GM12878 (cell line): ENCODE measurements around the gene STXBP3. TPM values are rescaled to one million over a fixed set of nuclear protein-coding genes. Genes with fewer than 3 reads are reported as not detected.

ENCODE experiments used
- ATAC-seq: fragments of 200-7000 bp; cut with Tn5 transposase; 3 replicates; pipeline ENCODE4 v1.9.1; 2020; ENCODE audit warnings: mild to moderate bottlenecking, moderate library complexity
- BruUV-seq: library from RNA; stranded (reverse); fragments of 400-500 nt; replicated peaks from 2 replicates; lab custom pipeline; 2021; lab: Mats Ljungman, UMichigan
- CTCF ChIA-PET: fragments of 300-600 bp; sonication (Branson Sonifier 250); formaldehyde crosslinking; extraction: SDS; loops from one replicate; lab custom pipeline; 2021; ENCODE audit warnings: inconsistent platforms; lab: Yijun Ruan, JAX
- POLR2A ChIA-PET: fragments of 350-600 bp; formaldehyde crosslinking; extraction: SDS; loops from one replicate; lab custom pipeline; 2021; ENCODE audit warnings: inconsistent platforms; lab: Charles Lee
- RAD21 ChIA-PET: fragments of 300-600 bp; sonication (Branson Sonifier 250); formaldehyde crosslinking; loops from one replicate; lab custom pipeline; 2023; ENCODE audit warnings: antibody characterized with exemption; ENCODE audit not compliant: unreplicated experiment; lab: Charles Lee
- SMC1A ChIA-PET: fragments of 300-600 bp; sonication (Branson Sonifier 250); formaldehyde crosslinking; loops from one replicate; lab custom pipeline; 2023; ENCODE audit not compliant: unreplicated experiment, uncharacterized antibody; lab: Charles Lee
- DNase-seq: peaks from one replicate; pipeline ENCODE4 v3.0.0-alpha.2; 2011; ENCODE audit warnings: low read depth, low spot score
- FAIRE-seq: peaks from 3 replicates; lab custom pipeline; 2011; peaks lifted over from hg19 to GRCh38; lab: Jason Lieb, UNC
- H2AFZ ChIP-seq: 2 replicates; pipeline ENCODE4 v1.6.0; 2011; ENCODE audit warnings: low read depth, low read length, control low read depth; ENCODE audit not compliant: control insufficient read depth
- H3K27ac ChIP-seq: 2 replicates; pipeline ENCODE4 v1.5.1; 2011; ENCODE audit warnings: control low read depth; ENCODE audit not compliant: control insufficient read depth, insufficient read depth
- H3K27me3 ChIP-seq, 2 experiments: replicated peaks in 1 of 2; 2 replicates each; pipeline versions ENCODE4 v1.6.0 to v1.6.1; 2011; ENCODE audit warnings: low read length in 1 of 2; ENCODE audit not compliant: control insufficient read depth in 2 of 2, insufficient read depth in 2 of 2
- H3K36me3 ChIP-seq, 2 experiments: 2 replicates each; pipeline ENCODE4 v1.5.1; 2011; ENCODE audit warnings: low read length in 1 of 2; ENCODE audit not compliant: control insufficient read depth in 2 of 2, insufficient read depth in 2 of 2
- H3K4me1 ChIP-seq: 2 replicates; pipeline ENCODE4 v1.6.1; 2011; ENCODE audit warnings: mild to moderate bottlenecking, low read length, moderate library complexity, mixed read lengths; ENCODE audit not compliant: control insufficient read depth, insufficient read depth
- H3K4me2 ChIP-seq: 2 replicates; pipeline ENCODE4 v1.6.0; 2011; ENCODE audit warnings: control low read depth; ENCODE audit not compliant: control insufficient read depth, insufficient read depth
- H3K4me3 ChIP-seq: fragments of 200-600 bp; sonication (generic); 2 replicates; pipeline ENCODE4 v1.5.1; 2016
- H3K79me2 ChIP-seq: 2 replicates; pipeline ENCODE4 v1.6.0; 2011; ENCODE audit warnings: low read length; ENCODE audit not compliant: control insufficient read depth, insufficient read depth
- H3K9ac ChIP-seq: 2 replicates; pipeline ENCODE4 v1.8.0; 2011; ENCODE audit warnings: low read length, control low read depth, mixed read lengths; ENCODE audit not compliant: control insufficient read depth, insufficient read depth
- H3K9me3 ChIP-seq: replicated peaks from 3 replicates; pipeline ENCODE4 v1.5.1; 2011; ENCODE audit warnings: mild to moderate bottlenecking, low read length; ENCODE audit not compliant: control insufficient read depth, insufficient read depth
- H4K20me1 ChIP-seq: 2 replicates; pipeline ENCODE4 v1.6.0; 2011; ENCODE audit not compliant: control insufficient read depth, insufficient read depth
- EP300 ChIP-seq, 2 experiments: fragments of 150-350 bp in 1 of 2; IDR thresholded peaks; 2 replicates each; pipeline ENCODE4 v1.6.1; 2011 to 2012; ENCODE audit warnings: low read depth in 2 of 2, low read length in 2 of 2, borderline replicate concordance in 1 of 2, improper control_type of control experiment in 1 of 2, inconsistent platforms in 1 of 2; ENCODE audit not compliant: control insufficient read depth in 1 of 2
- IKZF1 ChIP-seq: fragments of 450-650 bp; conservative IDR thresholded peaks from 2 replicates; pipeline ENCODE4 v1.6.1; 2017; ENCODE audit warnings: antibody characterized with exemption, mild to moderate bottlenecking
- IRF5 ChIP-seq: fragments of 450-650 bp; IDR thresholded peaks from 2 replicates; pipeline ENCODE4 v1.6.1; 2017; ENCODE audit warnings: borderline replicate concordance
- LARP7 ChIP-seq: fragments of 450-650 bp; IDR thresholded peaks from 2 replicates; pipeline ENCODE4 v1.6.1; 2017; ENCODE audit warnings: mild to moderate bottlenecking
- MXI1 ChIP-seq: fragments of 150-350 bp; IDR thresholded peaks from 2 replicates; pipeline ENCODE4 v1.6.1; 2011; ENCODE audit warnings: low read depth, mild to moderate bottlenecking, inconsistent platforms, low read length, improper control_type of control experiment
- NFXL1 ChIP-seq: fragments of 450-650 bp; IDR thresholded peaks from 2 replicates; pipeline ENCODE4 v1.6.1; 2017; ENCODE audit warnings: antibody characterized with exemption, mild to moderate bottlenecking, borderline replicate concordance
- NFYB ChIP-seq: IDR thresholded peaks from 2 replicates; pipeline ENCODE4 v1.6.1; 2011; ENCODE audit warnings: low read depth, mild to moderate bottlenecking, low read length, improper control_type of control experiment, moderate library complexity; ENCODE audit not compliant: insufficient read depth
- POLR2A ChIP-seq: IDR thresholded peaks from 2 replicates; pipeline ENCODE4 v1.6.1; 2011; ENCODE audit warnings: low read depth, mild to moderate bottlenecking, low read length
- POU2F2 ChIP-seq: IDR thresholded peaks from 3 replicates; pipeline ENCODE4 v1.6.1; 2011; ENCODE audit warnings: low read depth, mild to moderate bottlenecking, low read length, borderline replicate concordance
- RFX5 ChIP-seq: IDR thresholded peaks from 2 replicates; pipeline ENCODE4 v1.6.1; 2011; ENCODE audit warnings: low read depth, low read length, improper control_type of control experiment
- TBL1XR1 ChIP-seq: IDR thresholded peaks from 2 replicates; pipeline ENCODE4 v1.6.1; 2012; ENCODE audit warnings: low read depth, low read length, improper control_type of control experiment
- in situ Hi-C: fragments of 300-500 bp; cut with MboI; formaldehyde crosslinking; loops from 9 replicates; pipeline ENCODE4 v1.14.3; 2018; ENCODE audit warnings: mixed read lengths
- intact Hi-C: fragments of 100-400 bp; cut with micrococcal nuclease; formaldehyde crosslinking; loops from one replicate; pipeline ENCODE4 v1.14.2; 2022; ENCODE audit not compliant: unreplicated experiment
- polyA plus RNA-seq, 11 experiments: library from polyadenylated mRNA; depleted of rRNA in 4 of 11; unstranded in 6 of 11; stranded (reverse) in 5 of 11; fragments of >200 nt; fragmentation: Nextera tagmentation in 4 of 11; fragmentation: Illumina TruSeq in 1 of 11; extraction: Ambion mirVana in 4 of 11; extraction: Trizol in 1 of 11; gene quantifications; 1 replicate in 1 of 11; 2 replicates in 10 of 11; pipeline versions ENCODE4 v1.2.1 to v1.2.3, GENCODE V29; 2011 to 2016; ENCODE audit warnings: inconsistent platforms in 2 of 11, missing spikeins in 2 of 11, low read depth in 1 of 11
- total RNA-seq, 4 experiments: library from RNA; depleted of rRNA in 3 of 4; stranded (reverse); fragments of >200 nt in 3 of 4; fragmentation: Illumina TruSeq in 1 of 4; extraction: Trizol in 1 of 4; gene quantifications; 2 replicates each; pipeline versions ENCODE4 v1.2.1 to v1.2.3, GENCODE V29; 2013 to 2021

The STXBP3 gene
- total and polyA plus RNA-seq, 10 of the 15 experiments (the other 5 are each of a cell fraction or from before 2014, with no cell fraction given) = 19.6 to 35.1 (median 27.3) TPM

DNA sequence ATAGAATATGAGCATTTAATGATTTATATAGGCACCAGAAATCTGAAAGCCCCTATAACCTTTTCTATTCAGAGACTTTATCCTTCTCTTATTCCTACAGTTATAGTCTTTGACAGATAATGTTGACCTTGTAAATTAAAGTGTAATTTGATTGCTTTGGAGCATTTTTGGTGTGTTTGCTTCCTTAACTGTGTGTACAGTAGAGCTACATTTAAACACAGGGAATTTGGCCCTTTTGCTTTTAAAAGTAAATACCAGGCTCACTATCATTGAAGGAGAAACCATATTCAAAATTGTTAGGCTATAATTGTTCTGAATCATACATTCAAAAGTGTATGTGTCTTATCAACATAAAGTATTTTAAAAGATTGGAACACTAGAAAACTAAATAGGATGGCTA, 33.0 kb downstream of the STXBP3 start:
- Histone ChIP-seq H3K27me3 (no peaks in the 10 kb centered on the region), H3K4me3 (no peak overlapping the region), H2AFZ (no peak overlapping the region), H4K20me1 (no peaks in the 10 kb centered on the region), H3K36me3 (peaks cover 0 to 7% of the 10 kb centered on the region in 2 experiments; a peak in 1 of 4 replicates), H3K4me1 (no peaks in the 10 kb centered on the region), H3K4me2 (no peak overlapping the region), H3K27ac (no peak overlapping the region), H3K9me3 (no peaks in the 10 kb centered on the region; the same call in none of the 3 replicates), H3K79me2 (no peaks in the 10 kb centered on the region), H3K9ac (no peak overlapping the region)
- ATAC-seq (no peak), FAIRE-seq (no peak), DNase-seq (no peak)
- no peak for TF ChIP-seq LARP7
- TF ChIP-seq POLR2A = no peak
- TF ChIP-seq RFX5 = no peak
- no peak for TF ChIP-seq MXI1
- no peak for TF ChIP-seq NFXL1
- no peak for TF ChIP-seq POU2F2
- TF ChIP-seq IRF5 = no peak
- no peak for TF ChIP-seq IKZF1
- TF ChIP-seq EP300 (IDR thresholded peaks at IDR 0.05; ENCODE audit: borderline replicate concordance in 1 of 2, control insufficient read depth in 1 of 2, low read depth in 2 of 2, low read length in 2 of 2) = no peak
- TF ChIP-seq TBL1XR1 = no peak
- no peak for TF ChIP-seq NFYB
- POLR2A ChIA-PET = no interaction called here
- in situ Hi-C loops = no loop called here
- SMC1A ChIA-PET = interaction anchor here (0.6 kb wide), 1 partner anchor 35 kb away, joined by 3 read pairs; no protein-coding TSS in a partner anchor
- intact Hi-C loops = no loop called here
- RAD21 ChIA-PET = no interaction called here
- CTCF ChIA-PET = interaction anchor here (0.9 kb wide), 1 partner anchor 14 kb away, joined by 3 read pairs; no protein-coding TSS in a partner anchor
- no TSS peak for BruUV-seq
